Measurements from ENCODE around the gene UBE2B.

- TF ChIP-seq POLR2A (IDR thresholded peaks at IDR 0.05; ENCODE audit: low read depth, low read length) (peak; percentile 52; the same call in 1 of the 2 replicates), USF2 (IDR thresholded peaks at IDR 0.05; ENCODE audit: borderline replicate concordance, low read depth, low read length) (no peak)
Measured at GRCh38 chr5:134397196-134397595, 25.8 kb downstream of the UBE2B start.

Data from GM12878 (cell line).